ENCODE data around the gene DAD1.
"Not testable (repeated sequence)": the region's sequence is repeated elsewhere in the genome, so short reads cannot be mapped to it uniquely, and the experiment has no call there.

The DAD1 gene

GRCh38 chr14:22549981-22550673, 38.9 kb downstream of the DAD1 start:
- H3K36me3 ChIP-seq (ENCODE audit: control insufficient read depth in 1 of 2, insufficient read depth in 2 of 2, low read length in 2 of 2): peaks cover 0 to 2% of the 10 kb centered on the region in 2 donors
- H3K27ac ChIP-seq (ENCODE audit: low read length): no peak overlapping the region
- H3K27me3 ChIP-seq (ENCODE audit: low read depth, low read length): no peaks in the 10 kb centered on the region
- H3K4me3 ChIP-seq (ENCODE audit: low read depth in 1 of 2, low read length in 2 of 2): no peak overlapping the region
- peaks cover 8 to 10% of the 10 kb centered on the region in 2 donors for H3K4me1 ChIP-seq (ENCODE audit: control insufficient read depth in 1 of 2, insufficient read depth in 2 of 2, low read length in 2 of 2)
- no peaks in the 10 kb centered on the region for H3K9me3 ChIP-seq (ENCODE audit: control insufficient read depth in 1 of 2, low read length in 2 of 2)

GRCh38 chr14:22549324-22549962, 39.6 kb downstream of the DAD1 start:
- Histone ChIP-seq H3K4me3 (ENCODE audit: low read depth in 1 of 2, low read length in 2 of 2) (no peak overlapping the region), H3K27me3 (ENCODE audit: low read depth, low read length) (no peaks in the 10 kb centered on the region), H3K27ac (ENCODE audit: low read length) (no peak overlapping the region)

DNA sequence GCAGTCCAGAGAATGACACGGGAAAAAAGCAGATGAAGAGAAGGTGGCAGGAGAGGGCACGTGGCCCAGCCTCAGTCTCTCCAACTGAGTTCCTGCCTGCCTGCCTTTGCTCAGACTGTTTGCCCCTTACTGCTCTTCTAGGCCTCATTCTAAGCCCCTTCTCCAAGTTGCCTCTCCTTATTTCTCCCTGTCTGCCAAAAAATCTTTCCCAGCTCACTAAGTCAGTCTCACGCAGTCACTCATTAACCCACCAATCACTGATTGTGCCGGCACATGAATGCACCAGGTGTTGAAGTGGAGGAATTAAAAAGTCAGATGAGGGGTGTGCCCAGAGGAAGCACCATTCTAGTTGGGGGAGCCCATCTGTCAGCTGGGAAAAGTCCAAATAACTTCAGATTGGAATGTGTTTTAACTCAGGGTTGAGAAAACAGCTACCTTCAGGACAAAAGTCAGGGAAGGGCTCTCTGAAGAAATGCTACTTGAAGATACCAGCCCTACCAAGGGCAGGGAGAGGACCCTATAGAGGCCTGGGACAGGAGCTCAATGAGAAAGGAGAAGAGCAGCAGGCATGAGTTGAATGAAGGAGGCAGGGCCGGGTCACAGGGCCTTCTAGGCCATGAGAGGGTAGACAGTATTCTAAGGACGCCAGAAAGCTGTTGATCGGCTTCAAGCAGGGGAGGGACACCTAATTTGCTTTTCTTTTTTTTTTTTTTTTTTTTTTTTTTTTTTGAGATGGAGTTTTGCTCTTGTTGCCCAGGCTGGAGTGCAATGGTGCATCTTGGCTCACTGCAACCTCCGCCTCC, 40.9 kb downstream of the DAD1 start:
- Histone ChIP-seq H3K4me1 (ENCODE audit: control insufficient read depth in 1 of 2, insufficient read depth in 2 of 2, low read length in 2 of 2) (peaks cover 8 to 10% of the 10 kb centered on the region in 2 donors), H3K9me3 (ENCODE audit: control insufficient read depth in 1 of 2, low read length in 2 of 2) (no peaks in the 10 kb centered on the region), H3K27ac (ENCODE audit: low read length) (no peak overlapping the region), H3K4me3 (ENCODE audit: low read depth in 1 of 2, low read length in 2 of 2) (no peak overlapping the region), H3K27me3 (ENCODE audit: low read depth, low read length) (no peaks in the 10 kb centered on the region), H3K36me3 (ENCODE audit: control insufficient read depth in 1 of 2, insufficient read depth in 2 of 2, low read length in 2 of 2) (peaks cover 0 to 2% of the 10 kb centered on the region in 2 donors)

More at GRCh38 chr14:22549324-22549962, 39.6 kb downstream of the DAD1 start:
- Histone ChIP-seq H3K4me1 (ENCODE audit: control insufficient read depth in 1 of 2, insufficient read depth in 2 of 2, low read length in 2 of 2) (peaks cover 8 to 10% of the 10 kb centered on the region in 2 donors), H3K9me3 (ENCODE audit: control insufficient read depth in 1 of 2, low read length in 2 of 2) (no peaks in the 10 kb centered on the region), H3K36me3 (ENCODE audit: control insufficient read depth in 1 of 2, insufficient read depth in 2 of 2, low read length in 2 of 2) (peaks cover 0 to 2% of the 10 kb centered on the region in 2 donors)

DNA sequence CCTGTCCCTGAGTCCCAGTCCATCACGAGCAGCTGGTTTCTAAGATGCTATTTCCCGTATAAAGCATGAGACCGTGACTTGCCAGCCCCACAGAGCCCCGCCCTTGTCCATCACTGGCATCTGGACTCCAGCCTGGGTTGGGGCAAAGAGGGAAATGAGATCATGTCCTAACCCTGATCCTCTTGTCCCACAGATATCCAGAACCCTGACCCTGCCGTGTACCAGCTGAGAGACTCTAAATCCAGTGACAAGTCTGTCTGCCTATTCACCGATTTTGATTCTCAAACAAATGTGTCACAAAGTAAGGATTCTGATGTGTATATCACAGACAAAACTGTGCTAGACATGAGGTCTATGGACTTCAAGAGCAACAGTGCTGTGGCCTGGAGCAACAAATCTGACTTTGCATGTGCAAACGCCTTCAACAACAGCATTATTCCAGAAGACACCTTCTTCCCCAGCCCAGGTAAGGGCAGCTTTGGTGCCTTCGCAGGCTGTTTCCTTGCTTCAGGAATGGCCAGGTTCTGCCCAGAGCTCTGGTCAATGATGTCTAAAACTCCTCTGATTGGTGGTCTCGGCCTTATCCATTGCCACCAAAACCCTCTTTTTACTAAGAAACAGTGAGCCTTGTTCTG, 41.6 kb downstream of the DAD1 start:
- H3K27me3 ChIP-seq (ENCODE audit: low read depth, low read length): no peaks in the 10 kb centered on the region
- H3K36me3 ChIP-seq (ENCODE audit: control insufficient read depth in 1 of 2, insufficient read depth in 2 of 2, low read length in 2 of 2): peaks cover 0 to 2% of the 10 kb centered on the region in 2 donors
- peaks cover 8 to 10% of the 10 kb centered on the region in 2 donors for H3K4me1 ChIP-seq (ENCODE audit: control insufficient read depth in 1 of 2, insufficient read depth in 2 of 2, low read length in 2 of 2)
- no peak overlapping the region for H3K4me3 ChIP-seq (ENCODE audit: low read depth in 1 of 2, low read length in 2 of 2)
- H3K27ac ChIP-seq (ENCODE audit: low read length): no peak overlapping the region
- H3K9me3 ChIP-seq (ENCODE audit: control insufficient read depth in 1 of 2, low read length in 2 of 2): no peaks in the 10 kb centered on the region

DNA sequence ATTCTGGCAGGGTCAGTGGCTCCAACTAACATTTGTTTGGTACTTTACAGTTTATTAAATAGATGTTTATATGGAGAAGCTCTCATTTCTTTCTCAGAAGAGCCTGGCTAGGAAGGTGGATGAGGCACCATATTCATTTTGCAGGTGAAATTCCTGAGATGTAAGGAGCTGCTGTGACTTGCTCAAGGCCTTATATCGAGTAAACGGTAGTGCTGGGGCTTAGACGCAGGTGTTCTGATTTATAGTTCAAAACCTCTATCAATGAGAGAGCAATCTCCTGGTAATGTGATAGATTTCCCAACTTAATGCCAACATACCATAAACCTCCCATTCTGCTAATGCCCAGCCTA, 42.3 kb downstream of the DAD1 start:
- no peak overlapping the region for H3K4me3 ChIP-seq (ENCODE audit: low read depth in 1 of 2, low read length in 2 of 2)
- peaks cover 0 to 2% of the 10 kb centered on the region in 2 donors for H3K36me3 ChIP-seq (ENCODE audit: control insufficient read depth in 1 of 2, insufficient read depth in 2 of 2, low read length in 2 of 2)
- H3K27me3 ChIP-seq (ENCODE audit: low read depth, low read length): no peaks in the 10 kb centered on the region
- H3K27ac ChIP-seq (ENCODE audit: low read length): no peak overlapping the region
- H3K9me3 ChIP-seq (ENCODE audit: control insufficient read depth in 1 of 2, low read length in 2 of 2): no peaks in the 10 kb centered on the region
- peaks cover 8 to 10% of the 10 kb centered on the region in 2 donors for H3K4me1 ChIP-seq (ENCODE audit: control insufficient read depth in 1 of 2, insufficient read depth in 2 of 2, low read length in 2 of 2)

GRCh38 chr14:22545842-22546721, 42.9 kb downstream of the DAD1 start:
- Histone ChIP-seq H3K36me3 (ENCODE audit: control insufficient read depth in 1 of 2, insufficient read depth in 2 of 2, low read length in 2 of 2) (peaks cover 0 to 2% of the 10 kb centered on the region in 2 donors), H3K4me3 (ENCODE audit: low read depth in 1 of 2, low read length in 2 of 2) (no peak overlapping the region), H3K4me1 (ENCODE audit: control insufficient read depth in 1 of 2, insufficient read depth in 2 of 2, low read length in 2 of 2) (peaks cover 8 to 10% of the 10 kb centered on the region in 2 donors), H3K9me3 (ENCODE audit: control insufficient read depth in 1 of 2, low read length in 2 of 2) (no peaks in the 10 kb centered on the region), H3K27ac (ENCODE audit: low read length) (peak overlapping the region; percentile 39), H3K27me3 (ENCODE audit: low read depth, low read length) (no peaks in the 10 kb centered on the region)

- Histone ChIP-seq H3K4me1 (ENCODE audit: control insufficient read depth in 1 of 2, insufficient read depth in 2 of 2, low read length in 2 of 2) (peaks cover 0 to 8% of the 10 kb centered on the region in 2 donors), H3K27ac (ENCODE audit: low read length) (no peak overlapping the region), H3K27me3 (ENCODE audit: low read depth, low read length) (no peaks in the 10 kb centered on the region), H3K36me3 (ENCODE audit: control insufficient read depth in 1 of 2, insufficient read depth in 2 of 2, low read length in 2 of 2) (peaks cover 0 to 2% of the 10 kb centered on the region in 2 donors), H3K9me3 (ENCODE audit: control insufficient read depth in 1 of 2, low read length in 2 of 2) (no peaks in the 10 kb centered on the region), H3K4me3 (ENCODE audit: low read depth in 1 of 2, low read length in 2 of 2) (no peak overlapping the region)
Measured at GRCh38 chr14:22544881-22545420, 44.1 kb downstream of the DAD1 start.

GRCh38 chr14:22544406-22544805, 44.6 kb downstream of the DAD1 start:
- Histone ChIP-seq H3K27me3 (ENCODE audit: low read depth, low read length) (no peaks in the 10 kb centered on the region), H3K9me3 (ENCODE audit: control insufficient read depth in 1 of 2, low read length in 2 of 2) (no peaks in the 10 kb centered on the region), H3K36me3 (ENCODE audit: control insufficient read depth in 1 of 2, insufficient read depth in 2 of 2, low read length in 2 of 2) (peaks cover 0 to 2% of the 10 kb centered on the region in 2 donors), H3K4me3 (ENCODE audit: low read depth in 1 of 2, low read length in 2 of 2) (no peak overlapping the region), H3K27ac (ENCODE audit: low read length) (no peak overlapping the region), H3K4me1 (ENCODE audit: control insufficient read depth in 1 of 2, insufficient read depth in 2 of 2, low read length in 2 of 2) (peaks cover 0 to 8% of the 10 kb centered on the region in 2 donors)

- not testable (repeated sequence) for H3K9me3 ChIP-seq (ENCODE audit: control insufficient read depth in 1 of 2, low read length in 2 of 2); H3K4me1 ChIP-seq (ENCODE audit: control insufficient read depth in 1 of 2, insufficient read depth in 2 of 2, low read length in 2 of 2); H3K27me3 ChIP-seq (ENCODE audit: low read depth, low read length); H3K36me3 ChIP-seq (ENCODE audit: control insufficient read depth in 1 of 2, insufficient read depth in 2 of 2, low read length in 2 of 2); H3K4me3 ChIP-seq (ENCODE audit: low read depth in 1 of 2, low read length in 2 of 2); H3K27ac ChIP-seq (ENCODE audit: low read length)
Measured at GRCh38 chr14:22543570-22544357, 45.3 kb downstream of the DAD1 start.

DNA sequence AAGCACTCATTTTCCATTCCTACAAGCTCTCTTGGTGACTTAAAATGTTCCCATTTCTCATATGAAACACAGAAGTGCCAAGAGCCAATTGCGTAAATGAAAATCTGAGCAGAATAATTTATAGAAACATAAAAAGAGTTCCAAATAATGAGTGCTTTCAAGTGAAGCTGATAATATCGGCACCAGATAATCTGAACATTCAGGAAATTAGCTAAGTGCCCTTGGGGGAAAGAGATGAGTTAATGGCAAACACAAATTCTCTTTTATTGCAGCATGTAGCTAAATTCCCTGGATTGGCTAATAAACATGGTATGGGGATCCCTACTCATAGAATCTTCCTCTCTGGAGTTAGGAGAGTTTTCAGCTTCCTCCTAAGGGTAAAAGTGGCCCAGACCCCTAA, 46.7 kb downstream of the DAD1 start:
- H3K4me3 ChIP-seq (ENCODE audit: low read depth in 1 of 2, low read length in 2 of 2): no peak overlapping the region
- H3K27ac ChIP-seq (ENCODE audit: low read length): no peak overlapping the region
- H3K36me3 ChIP-seq (ENCODE audit: control insufficient read depth in 1 of 2, insufficient read depth in 2 of 2, low read length in 2 of 2): no peaks in the 10 kb centered on the region
- H3K4me1 ChIP-seq (ENCODE audit: control insufficient read depth in 1 of 2, insufficient read depth in 2 of 2, low read length in 2 of 2): peaks cover 0 to 5% of the 10 kb centered on the region in 2 donors
- no peaks in the 10 kb centered on the region for H3K27me3 ChIP-seq (ENCODE audit: low read depth, low read length)
- H3K9me3 ChIP-seq (ENCODE audit: control insufficient read depth in 1 of 2, low read length in 2 of 2): no peaks in the 10 kb centered on the region
